ENCODE results near the gene RBBP7.
A peak's percentile ranks its signal among the peaks of the same experiment; 100 is the strongest.

The RBBP7 gene

GRCh38 chrX:16870095-16870861 is at the start of gene RBBP7:
RBBP7 (minus strand) TSS chrX:16870362; CDS start chrX:16870053, 309 bp downstream.
- peak; percentile 77 to 83 for DNase-seq

- DNase-seq, result no peak
Measured at GRCh38 chrX:16918979-16919378, 48.8 kb upstream of the RBBP7 start.

- DNase-seq, result no peak
Measured at GRCh38 chrX:16917120-16917519, 47.0 kb upstream of the RBBP7 start.

GRCh38 chrX:16916561-16916960 is 46.4 kb upstream of the RBBP7 start:
- DNase-seq, result no peak

- no peak for DNase-seq
Measured at GRCh38 chrX:16914058-16914457, 43.9 kb upstream of the RBBP7 start.

- no peak for DNase-seq
Measured at GRCh38 chrX:16910376-16910775, 40.2 kb upstream of the RBBP7 start.

GRCh38 chrX:16903274-16904022 is 33.3 kb upstream of the RBBP7 start:
- DNase-seq, result no peak

- no peak for DNase-seq
Measured at GRCh38 chrX:16897445-16897844, 27.3 kb upstream of the RBBP7 start.

GRCh38 chrX:16892504-16893362 is 22.6 kb upstream of the RBBP7 start:
- peak; percentile 28 to 37 for DNase-seq

GRCh38 chrX:16885628-16886027 is 15.5 kb upstream of the RBBP7 start:
- DNase-seq, result no peak

- no peak for DNase-seq
Measured at GRCh38 chrX:16883487-16883804, 13.3 kb upstream of the RBBP7 start.

GRCh38 chrX:16882702-16883486 is 12.7 kb upstream of the RBBP7 start:
- peak; percentile 68 for DNase-seq

GRCh38 chrX:16882169-16882568 is 12.0 kb upstream of the RBBP7 start:
- DNase-seq, result no peak

- DNase-seq, result no peak
Measured at GRCh38 chrX:16876696-16877095, 6.5 kb upstream of the RBBP7 start.

GRCh38 chrX:16874458-16875095 is 4.4 kb upstream of the RBBP7 start:
- no peak for DNase-seq

- no peak for DNase-seq
Measured at GRCh38 chrX:16873106-16873505, 2.9 kb upstream of the RBBP7 start.

GRCh38 chrX:16870862-16871815 is 977 bp upstream of the RBBP7 start:
- no peak for DNase-seq

GRCh38 chrX:16869393-16870094 is 618 bp downstream of the RBBP7 start:
- DNase-seq, result peak in 1 of 2 experiments; percentile 13

- no peak for DNase-seq
Measured at GRCh38 chrX:16868920-16869319, 1.2 kb downstream of the RBBP7 start.

- DNase-seq, result no peak
Measured at GRCh38 chrX:16867947-16868346, 2.2 kb downstream of the RBBP7 start.
